Panc1 (cell line): ENCODE measurements around the gene SHISA8. TPM values are rescaled to one million over a fixed set of nuclear protein-coding genes. Genes with fewer than 3 reads are reported as not detected.

Experiments used
- ATAC-seq: fragments of 200-7000 bp; cut with Tn5 transposase; 2 replicates; pipeline ENCODE4 v1.9.1; 2020; ENCODE audit warnings: mild to moderate bottlenecking, moderate library complexity
- BruUV-seq: library from RNA; stranded (reverse); fragments of 400-500 nt; replicated peaks from 2 replicates; lab custom pipeline; 2021; lab: Mats Ljungman, UMichigan
- CTCF ChIA-PET: fragments of 300-600 bp; sonication (Branson Sonifier 250); formaldehyde crosslinking; loops from one replicate; lab custom pipeline; 2022; ENCODE audit warnings: antibody characterized with exemption; lab: Charles Lee
- POLR2A ChIA-PET: fragments of 300-600 bp; sonication (Branson Sonifier 250); formaldehyde crosslinking; loops from one replicate; lab custom pipeline; 2022; ENCODE audit warnings: antibody characterized with exemption; lab: Charles Lee
- DNase-seq: peaks from one replicate; pipeline ENCODE4 v3.0.0-alpha.2; 2010; ENCODE audit warnings: low read depth, low spot score
- H3K27ac ChIP-seq: 2 replicates; pipeline ENCODE4 v1.5.1; 2011; ENCODE audit warnings: mild to moderate bottlenecking, low read length, inconsistent platforms
- H3K27me3 ChIP-seq: fragments of 200-500 bp; sonication (Bioruptor generic); 2 replicates; pipeline ENCODE4 v1.6.0; 2014; ENCODE audit warnings: low read length, inconsistent platforms; ENCODE audit not compliant: control insufficient read depth, insufficient read depth
- H3K36me3 ChIP-seq: fragments of 200-500 bp; sonication (Bioruptor generic); 2 replicates; pipeline ENCODE4 v1.5.1; 2014; ENCODE audit warnings: inconsistent platforms, mild to moderate bottlenecking, low read length, moderate library complexity; ENCODE audit not compliant: control insufficient read depth, insufficient read depth
- H3K4me1 ChIP-seq: 2 replicates; pipeline ENCODE4 v1.5.1; 2011; ENCODE audit warnings: inconsistent platforms, mild to moderate bottlenecking, low read length, moderate library complexity; ENCODE audit not compliant: control insufficient read depth, insufficient read depth
- H3K4me3 ChIP-seq, 2 experiments: 2 replicates each; pipeline ENCODE4 v1.5.1; 2011 to 2012; ENCODE audit warnings: low read depth in 2 of 2, low read length in 2 of 2, mild to moderate bottlenecking in 2 of 2, inconsistent platforms in 1 of 2, moderate library complexity in 1 of 2
- H3K9me3 ChIP-seq: fragments of 200-500 bp; sonication (Bioruptor generic); 2 replicates; pipeline ENCODE4 v1.5.1; 2014; ENCODE audit warnings: low read depth, mild to moderate bottlenecking, inconsistent platforms, low read length, moderate library complexity; ENCODE audit not compliant: control insufficient read depth, insufficient read depth
- POLR2AphosphoS5 ChIP-seq: IDR thresholded peaks from 2 replicates; pipeline ENCODE4 v1.6.1; 2012; ENCODE audit warnings: mild to moderate bottlenecking, low read depth, low read length, moderate library complexity
- SIN3A ChIP-seq: IDR thresholded peaks from 2 replicates; pipeline ENCODE4 v1.6.1; 2012; ENCODE audit warnings: low read depth, mild to moderate bottlenecking, low read length, moderate library complexity, borderline replicate concordance; ENCODE audit not compliant: insufficient read depth
- TCF7L2 ChIP-seq: IDR thresholded peaks from 2 replicates; pipeline ENCODE4 v1.6.1; 2011; ENCODE audit warnings: mild to moderate bottlenecking, low read depth, low read length, inconsistent platforms
- in situ Hi-C: cut with HindIII; loops from 2 replicates; pipeline ENCODE4 v1.10.0; 2016; ENCODE audit warnings: low sequenced_read_pairs, low pct_unique_long_range_greater_than_20kb
- intact Hi-C: fragments of 100-400 bp; cut with micrococcal nuclease; formaldehyde crosslinking; loops from one replicate; pipeline ENCODE4 v1.10.0; 2022; ENCODE audit not compliant: unreplicated experiment
- total RNA-seq: library from RNA; stranded (reverse); gene quantifications from one replicate; pipeline ENCODE4 v1.2.1, GENCODE V29; 2021; ENCODE audit not compliant: unreplicated experiment
- TF ChIP-seq, protein P1 (sequence below), 2 experiments: IDR thresholded peaks; 2 replicates each; pipeline ENCODE4 v1.6.1; 2011 to 2012; ENCODE audit warnings: low read depth in 2 of 2, control low read depth in 1 of 2, low read length in 1 of 2, mild to moderate bottlenecking in 1 of 2, moderate library complexity in 1 of 2; ENCODE audit not compliant: insufficient read depth in 1 of 2
- TF ChIP-seq, protein P2 (sequence below): fragments of 450-650 bp; IDR thresholded peaks from 2 replicates; pipeline ENCODE4 v1.5.1; 2017; ENCODE audit warnings: mild to moderate bottlenecking

Gene SHISA8
- total RNA-seq, 1 experiment from 2014 or later = 0.62 TPM

DNA sequence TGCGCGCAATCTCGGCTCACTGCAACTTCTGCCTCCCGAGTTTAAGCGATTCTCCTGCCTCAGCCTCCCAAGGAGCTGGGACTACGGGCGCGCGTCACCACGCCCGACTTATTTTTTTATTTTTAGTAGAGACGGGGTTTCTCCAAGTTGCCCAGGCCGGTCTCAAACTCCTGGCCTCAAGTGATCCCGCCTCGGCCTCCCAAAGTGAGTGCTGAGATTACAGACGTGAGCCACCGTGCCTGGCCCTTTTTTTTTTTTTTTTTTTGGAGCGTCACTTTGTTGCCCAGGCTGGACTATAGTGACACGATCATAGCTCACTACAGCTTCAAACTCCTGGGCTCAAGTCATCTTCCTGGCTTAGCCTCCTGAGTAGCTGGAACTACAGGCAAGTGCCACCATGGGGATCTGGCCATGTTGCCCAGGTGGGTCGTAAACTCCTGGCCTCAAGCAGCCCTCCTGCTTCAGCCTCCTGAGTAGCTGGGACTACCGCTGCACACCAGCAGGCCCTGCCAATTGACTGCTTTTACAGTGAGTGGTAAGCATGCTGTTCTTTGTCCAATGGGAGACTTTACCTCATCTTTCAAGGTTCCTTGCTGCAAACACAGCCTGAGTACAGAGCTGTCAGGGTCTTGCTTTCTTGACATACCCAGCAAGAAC, 32.7 kb upstream of the SHISA8 start:
- no peak for TF ChIP-seq POLR2AphosphoS5
- TF ChIP-seq, protein P1, sequence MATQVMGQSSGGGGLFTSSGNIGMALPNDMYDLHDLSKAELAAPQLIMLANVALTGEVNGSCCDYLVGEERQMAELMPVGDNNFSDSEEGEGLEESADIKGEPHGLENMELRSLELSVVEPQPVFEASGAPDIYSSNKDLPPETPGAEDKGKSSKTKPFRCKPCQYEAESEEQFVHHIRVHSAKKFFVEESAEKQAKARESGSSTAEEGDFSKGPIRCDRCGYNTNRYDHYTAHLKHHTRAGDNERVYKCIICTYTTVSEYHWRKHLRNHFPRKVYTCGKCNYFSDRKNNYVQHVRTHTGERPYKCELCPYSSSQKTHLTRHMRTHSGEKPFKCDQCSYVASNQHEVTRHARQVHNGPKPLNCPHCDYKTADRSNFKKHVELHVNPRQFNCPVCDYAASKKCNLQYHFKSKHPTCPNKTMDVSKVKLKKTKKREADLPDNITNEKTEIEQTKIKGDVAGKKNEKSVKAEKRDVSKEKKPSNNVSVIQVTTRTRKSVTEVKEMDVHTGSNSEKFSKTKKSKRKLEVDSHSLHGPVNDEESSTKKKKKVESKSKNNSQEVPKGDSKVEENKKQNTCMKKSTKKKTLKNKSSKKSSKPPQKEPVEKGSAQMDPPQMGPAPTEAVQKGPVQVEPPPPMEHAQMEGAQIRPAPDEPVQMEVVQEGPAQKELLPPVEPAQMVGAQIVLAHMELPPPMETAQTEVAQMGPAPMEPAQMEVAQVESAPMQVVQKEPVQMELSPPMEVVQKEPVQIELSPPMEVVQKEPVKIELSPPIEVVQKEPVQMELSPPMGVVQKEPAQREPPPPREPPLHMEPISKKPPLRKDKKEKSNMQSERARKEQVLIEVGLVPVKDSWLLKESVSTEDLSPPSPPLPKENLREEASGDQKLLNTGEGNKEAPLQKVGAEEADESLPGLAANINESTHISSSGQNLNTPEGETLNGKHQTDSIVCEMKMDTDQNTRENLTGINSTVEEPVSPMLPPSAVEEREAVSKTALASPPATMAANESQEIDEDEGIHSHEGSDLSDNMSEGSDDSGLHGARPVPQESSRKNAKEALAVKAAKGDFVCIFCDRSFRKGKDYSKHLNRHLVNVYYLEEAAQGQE (IDR thresholded peaks at IDR 0.05; ENCODE audit: insufficient read depth in 1 of 2, low read depth in 2 of 2, low read length in 1 of 2) = no peak
- TF ChIP-seq, protein P2, sequence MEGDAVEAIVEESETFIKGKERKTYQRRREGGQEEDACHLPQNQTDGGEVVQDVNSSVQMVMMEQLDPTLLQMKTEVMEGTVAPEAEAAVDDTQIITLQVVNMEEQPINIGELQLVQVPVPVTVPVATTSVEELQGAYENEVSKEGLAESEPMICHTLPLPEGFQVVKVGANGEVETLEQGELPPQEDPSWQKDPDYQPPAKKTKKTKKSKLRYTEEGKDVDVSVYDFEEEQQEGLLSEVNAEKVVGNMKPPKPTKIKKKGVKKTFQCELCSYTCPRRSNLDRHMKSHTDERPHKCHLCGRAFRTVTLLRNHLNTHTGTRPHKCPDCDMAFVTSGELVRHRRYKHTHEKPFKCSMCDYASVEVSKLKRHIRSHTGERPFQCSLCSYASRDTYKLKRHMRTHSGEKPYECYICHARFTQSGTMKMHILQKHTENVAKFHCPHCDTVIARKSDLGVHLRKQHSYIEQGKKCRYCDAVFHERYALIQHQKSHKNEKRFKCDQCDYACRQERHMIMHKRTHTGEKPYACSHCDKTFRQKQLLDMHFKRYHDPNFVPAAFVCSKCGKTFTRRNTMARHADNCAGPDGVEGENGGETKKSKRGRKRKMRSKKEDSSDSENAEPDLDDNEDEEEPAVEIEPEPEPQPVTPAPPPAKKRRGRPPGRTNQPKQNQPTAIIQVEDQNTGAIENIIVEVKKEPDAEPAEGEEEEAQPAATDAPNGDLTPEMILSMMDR = no peak
- no peak for TF ChIP-seq TCF7L2
- TF ChIP-seq SIN3A = no peak
- intact Hi-C loops (no loop called here), in situ Hi-C loops (no loop called here)
- BruUV-seq = no TSS peak
- Histone ChIP-seq H3K36me3 (peaks cover 7% of the 10 kb centered on the region), H3K4me1 (peaks cover 9% of the 10 kb centered on the region), H3K9me3 (no peaks in the 10 kb centered on the region), H3K27ac (peak overlapping the region; percentile 86), H3K4me3 (peak overlapping the region; percentile 69 to 82), H3K27me3 (no peaks in the 10 kb centered on the region)
- CTCF ChIA-PET = interaction anchor here (0.6 to 1.1 kb wide), 2 partner anchors 94 to 250 kb away, joined by 3 read pairs; no protein-coding TSS in a partner anchor
- ATAC-seq = no peak
- POLR2A ChIA-PET = interaction anchor here (0.6 to 1.2 kb wide), 4 partner anchors 8 to 508 kb away, joined by 3 to 11 read pairs (median 4); no protein-coding TSS in a partner anchor
- DNase-seq = no peak

DNA sequence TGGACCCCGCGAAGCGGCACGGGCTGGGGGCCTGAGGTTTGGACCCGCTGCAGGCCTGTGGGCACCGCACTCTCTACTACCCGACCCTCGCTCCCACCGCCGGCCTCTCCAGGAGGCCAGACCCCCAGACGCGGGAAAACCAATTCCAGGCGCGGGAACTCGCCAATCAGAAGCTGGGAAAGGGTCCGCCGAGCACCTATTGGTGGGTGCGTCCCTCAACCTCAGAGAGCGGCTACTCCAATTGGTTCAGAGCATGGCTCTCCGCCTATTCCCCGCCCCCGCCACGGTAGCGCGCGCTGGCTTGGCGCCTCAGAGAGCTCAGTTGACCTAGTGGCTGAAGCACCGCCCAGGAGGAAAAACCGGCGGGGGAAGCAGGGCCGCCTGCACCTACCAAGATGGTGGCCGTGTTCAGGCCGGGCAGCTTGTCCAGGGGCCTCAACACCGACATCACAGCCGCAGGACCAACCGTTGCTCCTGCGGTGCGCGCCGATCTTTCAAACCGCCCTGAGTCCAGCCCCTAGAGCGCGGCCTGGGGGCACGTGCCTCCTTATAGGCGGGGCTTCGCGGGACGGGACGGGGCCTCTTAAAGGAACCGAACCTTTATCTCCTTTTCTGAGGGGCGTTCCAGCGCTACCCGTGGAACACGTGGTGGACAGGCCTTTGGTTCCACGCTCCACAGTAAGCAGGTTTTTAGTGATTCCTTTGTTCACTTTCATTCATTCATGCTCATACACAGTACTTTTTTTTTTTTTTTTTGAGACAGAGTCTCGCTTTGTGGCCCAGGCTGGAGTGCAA, 32.0 kb upstream of the SHISA8 start, which contains the start of gene CENPM:
Gene CENPM (minus strand): TSS at position 524 of the 795 bp plus-strand sequence. CDS start 76 bp downstream, at position 448.
- ChIA-PET CTCF (interaction anchor here (0.6 to 1.1 kb wide), 4 partner anchors 95 to 477 kb away, joined by 3 to 8 read pairs (median 3); partner anchors contain the start of gene SNU13), POLR2A (interaction anchor here (0.6 to 1.2 kb wide), 3 partner anchors 9 to 508 kb away, joined by 3 to 5 read pairs (median 4); no protein-coding TSS in a partner anchor)
- TF ChIP-seq, protein P2 = no peak
- TF ChIP-seq POLR2AphosphoS5 = peak; percentile 70
- TF ChIP-seq, protein P1 (IDR thresholded peaks at IDR 0.05; ENCODE audit: insufficient read depth in 1 of 2, low read depth in 2 of 2, low read length in 1 of 2) = no peak
- TF ChIP-seq SIN3A = peak; percentile 93; the same call in 1 of the 2 replicates
- 0 out of 2 replicates have a peak, but pooled peaks have one; percentile 36 for TF ChIP-seq TCF7L2
- intact Hi-C loops = no loop called here
- Histone ChIP-seq H3K27me3 (no peaks in the 10 kb centered on the region), H3K36me3 (peaks cover 7% of the 10 kb centered on the region), H3K4me1 (peaks cover 9% of the 10 kb centered on the region), H3K27ac (peak within 1 kb of the TSS; percentile 86), H3K9me3 (no peaks in the 10 kb centered on the region), H3K4me3 (peak within 1 kb of the TSS; percentile 69 to 82)
- BruUV-seq = no TSS peak
- DNase-seq (peak; percentile 66), ATAC-seq (peak; percentile 97)
- in situ Hi-C loops = no loop called here
